Measurements from ENCODE around the gene NRAP. TPM values are rescaled to one million over a fixed set of nuclear protein-coding genes. Genes with fewer than 3 reads are reported as not detected.

Gene NRAP
- total RNA-seq, 1 experiment from 2014 or later = not detected

- Histone ChIP-seq H4K91ac (ENCODE audit: insufficient read length, low read depth, low read length) (no peak overlapping the region), H2BK15ac (ENCODE audit: low read depth, low read length) (no peak overlapping the region), H3K4ac (ENCODE audit: low read depth, low read length) (no peak overlapping the region), H3K27me3 (ENCODE audit: insufficient read depth, low read length) (no peaks in the 10 kb centered on the region), H3K23me2 (ENCODE audit: insufficient read length, low read depth, low read length, poor library complexity, severe bottlenecking) (peaks cover 2% of the 10 kb centered on the region), H3K9ac (ENCODE audit: extremely low read depth, insufficient read length, low read length) (no peak overlapping the region), H2BK12ac (ENCODE audit: insufficient read length, low read depth, low read length) (no peak overlapping the region), H2BK5ac (ENCODE audit: insufficient read length, low read length) (no peak overlapping the region), H3K18ac (ENCODE audit: insufficient read length, low read depth, low read length) (no peak overlapping the region), H3K23ac (ENCODE audit: insufficient read length, low read depth, low read length) (no peak overlapping the region), H3K79me1 (ENCODE audit: insufficient read depth, low read depth, low read length, poor library complexity, severe bottlenecking) (no peaks in the 10 kb centered on the region), H2BK120ac (ENCODE audit: low read depth, low read length, poor library complexity, severe bottlenecking) (no peak overlapping the region), H4K8ac (replicated peaks; ENCODE audit: insufficient read length, low read depth, low read length) (no peak overlapping the region), H4K5ac (ENCODE audit: insufficient read length, low read depth, low read length) (no peak overlapping the region), H4K20me1 (ENCODE audit: control insufficient read depth, insufficient read depth, insufficient read length) (no peaks in the 10 kb centered on the region), H3K4me1 (ENCODE audit: insufficient read depth, low read length) (no peaks in the 10 kb centered on the region), H3K4me2 (ENCODE audit: insufficient read depth, insufficient read length, low read length) (no peak overlapping the region), H3K14ac (ENCODE audit: insufficient read depth, low read length) (no peak overlapping the region), H2BK20ac (ENCODE audit: low read depth, low read length, poor library complexity, severe bottlenecking) (no peak overlapping the region), H3K9me3 (ENCODE audit: control insufficient read depth, low read depth, low read length) (no peaks in the 10 kb centered on the region), H2AK5ac (ENCODE audit: insufficient read length, low read length) (no peak overlapping the region), H2AFZ (ENCODE audit: low read length) (no peak overlapping the region), H3K27ac (ENCODE audit: insufficient read length, low read depth, low read length) (no peak overlapping the region), H3K56ac (ENCODE audit: insufficient read length, low read depth, low read length) (no peak overlapping the region), H3K79me2 (ENCODE audit: insufficient read depth, low read length) (no peaks in the 10 kb centered on the region), H3T11ph (ENCODE audit: low read length) (no peak overlapping the region)
- no peak for DNase-seq
- Mint-ChIP-seq H3K9me3 (peaks cover 8 to 14% of the 10 kb centered on the region in 2 experiments), H3K27ac (no peak overlapping the region), H3K36me3 (ENCODE audit: insufficient read depth in 1 of 3, low read depth in 3 of 3) (peaks cover 10 to 29% (median 14%) of the 10 kb centered on the region in 3 experiments), H3K4me1 (peaks cover 15 to 19% of the 10 kb centered on the region in 2 experiments), H3K27me3 (ENCODE audit: low read depth) (peaks cover 1% of the 10 kb centered on the region; the same call in 1 of the 2 replicates), H3K4me3 (no peak overlapping the region)
- TF ChIP-seq CTCF (conservative IDR thresholded peaks at IDR 0.05) = no peak
- no CpG with 5 or more reads among the region's 3 CpGs for WGBS (ENCODE audit: extremely low coverage, insufficient read length, low lambda C conversion rate)
These were observed 33.8 kb upstream of the NRAP start for GRCh38 chr10:113697595-113697994.

Measured in H9 (cell line).